ENCODE results near the gene KRTAP19-7. TPM values are rescaled to one million over a fixed set of nuclear protein-coding genes. Genes with fewer than 3 reads are reported as not detected.

The KRTAP19-7 gene
- total and polyA plus RNA-seq, 10 of the 15 experiments (the other 5 are each of a cell fraction or from before 2014, with no cell fraction given): not detected

GRCh38 chr21:30555095-30555494 lies 6.0 kb downstream of the KRTAP19-7 start:
- BruUV-seq (replicated peaks): no TSS peak
- ATAC-seq: no peak

GRCh38 chr21:30552782-30553181 lies 8.3 kb downstream of the KRTAP19-7 start:
- no peaks in the 10 kb centered on the region for H4K20me1 ChIP-seq (ENCODE audit: control insufficient read depth, insufficient read depth)
- in situ Hi-C loops (cut with MboI) (no loop called here), intact Hi-C loops (cut with micrococcal nuclease; ENCODE audit: unreplicated experiment) (no loop called here)
- no peak overlapping the region for H3K4me3 ChIP-seq
- no peak for DNase-seq (ENCODE audit: low read depth, low spot score)
- no peak overlapping the region for H2AFZ ChIP-seq (ENCODE audit: control insufficient read depth, low read depth, low read length)
- SMC1A ChIA-PET (ENCODE audit: uncharacterized antibody, unreplicated experiment): no interaction called here
- H3K4me1 ChIP-seq (ENCODE audit: control insufficient read depth, insufficient read depth, low read length): no peaks in the 10 kb centered on the region
- no peak overlapping the region for H3K27ac ChIP-seq (ENCODE audit: control insufficient read depth, insufficient read depth)
- 0% methylated on average over 1 of the region's 1 CpG for WGBS (ENCODE audit: insufficient coverage, insufficient replicate concordance, low lambda C conversion rate, missing lambda C conversion rate)
- H3K9me3 ChIP-seq (replicated peaks; ENCODE audit: control insufficient read depth, insufficient read depth, low read length): no peaks in the 10 kb centered on the region
- CTCF ChIA-PET: no interaction called here
- H3K27me3 ChIP-seq (replicated peaks in 1 of 2; ENCODE audit: control insufficient read depth in 2 of 2, insufficient read depth in 2 of 2, low read length in 1 of 2): no peaks in the 10 kb centered on the region
- RAD21 ChIA-PET (ENCODE audit: unreplicated experiment): no interaction called here
- no peak for TF ChIP-seq MTA2 (IDR thresholded peaks at IDR 0.05; ENCODE audit: low read depth)
- TF ChIP-seq FOS (IDR thresholded peaks at IDR 0.05; ENCODE audit: borderline replicate concordance, extremely low read depth, insufficient read length): no peak
- no peak for TF ChIP-seq HDAC2 (IDR thresholded peaks at IDR 0.05)
- no peak for TF ChIP-seq TBL1XR1 (IDR thresholded peaks at IDR 0.05; ENCODE audit: low read depth, low read length)
- no peak for TF ChIP-seq CBX3 (IDR thresholded peaks at IDR 0.05; ENCODE audit: borderline replicate concordance, low read depth)
- no peak for TF ChIP-seq CTCF (IDR thresholded peaks at IDR 0.05 in 2 of 3, conservative IDR thresholded peaks at IDR 0.05 in 1 of 3; ENCODE audit: control insufficient read depth in 2 of 3, extremely low read depth in 1 of 3, insufficient read depth in 1 of 3, low read depth in 3 of 3, low read length in 3 of 3)
- no peak for TF ChIP-seq POLR2AphosphoS2 (IDR thresholded peaks at IDR 0.05; ENCODE audit: low read depth, low read length)
- TF ChIP-seq RELA (IDR thresholded peaks at IDR 0.05; ENCODE audit: borderline replicate concordance, partially characterized antibody): no peak
- TF ChIP-seq PAX8 (IDR thresholded peaks at IDR 0.05): no peak
- no peak for TF ChIP-seq JUNB (IDR thresholded peaks at IDR 0.05)
- TF ChIP-seq CBFB (IDR thresholded peaks at IDR 0.05; ENCODE audit: low read depth): no peak
- no peak for FAIRE-seq
- POLR2A ChIA-PET: no interaction called here
- ATAC-seq: no peak
- no peaks in the 10 kb centered on the region for H3K36me3 ChIP-seq (ENCODE audit: control insufficient read depth in 2 of 2, insufficient read depth in 2 of 2, low read length in 1 of 2)
- H3K9ac ChIP-seq (ENCODE audit: control insufficient read depth, insufficient read depth, low read length): no peak overlapping the region
- H3K4me2 ChIP-seq (ENCODE audit: control insufficient read depth, insufficient read depth): no peak overlapping the region
- BruUV-seq (replicated peaks): no TSS peak
- H3K79me2 ChIP-seq (ENCODE audit: control insufficient read depth, insufficient read depth, low read length): no peaks in the 10 kb centered on the region

More at GRCh38 chr21:30555095-30555494, 6.0 kb downstream of the KRTAP19-7 start:
- 6% methylated on average over 2 of the region's 2 CpGs for WGBS (ENCODE audit: insufficient coverage, insufficient replicate concordance, low lambda C conversion rate, missing lambda C conversion rate)
- no peaks in the 10 kb centered on the region for H3K36me3 ChIP-seq (ENCODE audit: control insufficient read depth in 2 of 2, insufficient read depth in 2 of 2, low read length in 1 of 2)
- POLR2A ChIA-PET: no interaction called here
- CTCF ChIA-PET: no interaction called here
- no peaks in the 10 kb centered on the region for H3K79me2 ChIP-seq (ENCODE audit: control insufficient read depth, insufficient read depth, low read length)
- RAD21 ChIA-PET (ENCODE audit: unreplicated experiment): interaction anchor here (0.6 kb wide), 1 partner anchor 531 kb away, joined by 6 read pairs; no protein-coding TSS in a partner anchor
- H3K4me2 ChIP-seq (ENCODE audit: control insufficient read depth, insufficient read depth): no peak overlapping the region
- no peaks in the 10 kb centered on the region for H3K27me3 ChIP-seq (replicated peaks in 1 of 2; ENCODE audit: control insufficient read depth in 2 of 2, insufficient read depth in 2 of 2, low read length in 1 of 2)
- H3K27ac ChIP-seq (ENCODE audit: control insufficient read depth, insufficient read depth): no peak overlapping the region
- H2AFZ ChIP-seq (ENCODE audit: control insufficient read depth, low read depth, low read length): no peak overlapping the region
- no peak overlapping the region for H3K4me3 ChIP-seq
- FAIRE-seq: no peak
- no peak for DNase-seq (ENCODE audit: low read depth, low spot score)
- TF ChIP-seq ZNF217 (IDR thresholded peaks at IDR 0.05): no peak
- TF ChIP-seq NR2C2 (IDR thresholded peaks at IDR 0.05; ENCODE audit: borderline replicate concordance, control insufficient read depth, insufficient read length, low read depth): no peak
- TF ChIP-seq KLF5 (IDR thresholded peaks at IDR 0.05; ENCODE audit: partially characterized antibody): no peak
- no peak for TF ChIP-seq RBBP5 (conservative IDR thresholded peaks at IDR 0.05)
- no peak for TF ChIP-seq IRF3 (IDR thresholded peaks at IDR 0.05)
- TF ChIP-seq SUPT20H (IDR thresholded peaks at IDR 0.05; ENCODE audit: borderline replicate concordance, control insufficient read depth, low read depth, low read length): no peak
- TF ChIP-seq ZNF384 (IDR thresholded peaks at IDR 0.05; ENCODE audit: borderline replicate concordance, low read depth, low read length): no peak
- no peaks in the 10 kb centered on the region for H4K20me1 ChIP-seq (ENCODE audit: control insufficient read depth, insufficient read depth)
- intact Hi-C loops (cut with micrococcal nuclease; ENCODE audit: unreplicated experiment): no loop called here
- no peaks in the 10 kb centered on the region for H3K9me3 ChIP-seq (replicated peaks; ENCODE audit: control insufficient read depth, insufficient read depth, low read length)
- in situ Hi-C loops (cut with MboI): no loop called here
- SMC1A ChIA-PET (ENCODE audit: uncharacterized antibody, unreplicated experiment): no interaction called here
- H3K4me1 ChIP-seq (ENCODE audit: control insufficient read depth, insufficient read depth, low read length): no peaks in the 10 kb centered on the region
- no peak overlapping the region for H3K9ac ChIP-seq (ENCODE audit: control insufficient read depth, insufficient read depth, low read length)

Data from GM12878 (cell line).